ENCODE data around the gene RAB11FIP4. TPM values are rescaled to one million over a fixed set of nuclear protein-coding genes. Genes with fewer than 3 reads are reported as not detected.

RAB11FIP4 gene
- total and polyA plus RNA-seq, 2 donors (not counting 3 experiments of a cell fraction or from before 2014, with no cell fraction given): 0.08 to 0.38 TPM

- ChIA-PET CTCF (interaction anchor here (0.7 kb wide), 1 partner anchor 24 kb away, joined by 3 read pairs; no protein-coding TSS in a partner anchor), POLR2A (no interaction called here)
- no TSS peak for BruUV-seq (replicated peaks)
- DNase-seq (ENCODE audit: low read depth, low spot score): no peak
- no peaks in the 10 kb centered on the region for H4K20me1 ChIP-seq (replicated peaks; ENCODE audit: control insufficient read depth, extremely low read depth, insufficient read depth, low read length)
- no peak for FAIRE-seq
- H3K9ac ChIP-seq (replicated peaks; ENCODE audit: extremely low read depth, insufficient read depth, low read length): no peak overlapping the region
- no peaks in the 10 kb centered on the region for H3K9me3 ChIP-seq (replicated peaks; ENCODE audit: control insufficient read depth, insufficient read depth, low read length)
- intact Hi-C loops (cut with micrococcal nuclease) (no loop called here), dilution Hi-C loops (cut with MboI; ENCODE audit: extremely low pct_ligation_motif_present, low sequenced_read_pairs) (no loop called here)
- H3K9me1 ChIP-seq (replicated peaks; ENCODE audit: control insufficient read depth, extremely low read depth, insufficient read depth, low read length): no peaks in the 10 kb centered on the region
- no peaks in the 10 kb centered on the region for H3K4me1 ChIP-seq (ENCODE audit: control insufficient read depth, extremely low read depth, insufficient read depth, low read length)
- H3K4me2 ChIP-seq (ENCODE audit: insufficient read depth, low read length): no peak overlapping the region
- H3K4me3 ChIP-seq (replicated peaks in 1 of 3; ENCODE audit: insufficient read depth in 1 of 3, low read depth in 1 of 3, low read length in 3 of 3): no peak overlapping the region
- H3K27me3 ChIP-seq (ENCODE audit: control insufficient read depth in 2 of 2, insufficient read depth in 2 of 2, low read length in 2 of 2): no peaks in the 10 kb centered on the region
- no peaks in the 10 kb centered on the region for H3K79me2 ChIP-seq (ENCODE audit: control insufficient read depth, insufficient read depth, low read length)
- no peak for TF ChIP-seq EZH2 (IDR thresholded peaks at IDR 0.05; ENCODE audit: borderline replicate concordance, low read depth, low read length, severe bottlenecking)
- no peak for TF ChIP-seq POLR2A (IDR thresholded peaks at IDR 0.05; ENCODE audit: low read depth, low read length)
- no peak for TF ChIP-seq POLR2AphosphoS5 (IDR thresholded peaks at IDR 0.05; ENCODE audit: insufficient read depth, low read depth, low read length)
- no peak for TF ChIP-seq JUN (IDR thresholded peaks at IDR 0.05; ENCODE audit: borderline replicate concordance, insufficient read depth, insufficient read length, low read depth)
- TF ChIP-seq MAX (IDR thresholded peaks at IDR 0.05; ENCODE audit: insufficient read depth, insufficient read length): no peak
- H2AFZ ChIP-seq (ENCODE audit: low read depth, low read length): no peak overlapping the region
- no peaks in the 10 kb centered on the region for H3K36me3 ChIP-seq (ENCODE audit: control insufficient read depth in 2 of 2, extremely low read depth in 1 of 2, insufficient read depth in 2 of 2, low read length in 2 of 2)
- H3K27ac ChIP-seq (ENCODE audit: insufficient read depth, low read depth, low read length): no peak overlapping the region
Observed at GRCh38 chr17:31461227-31461810, 69.8 kb downstream of the RAB11FIP4 start.

GRCh38 chr17:31462261-31462660 lies 70.8 kb downstream of the RAB11FIP4 start:
- CTCF ChIA-PET: no interaction called here

More at GRCh38 chr17:31462261-31462660, 70.8 kb downstream of the RAB11FIP4 start:
- dilution Hi-C loops (cut with MboI; ENCODE audit: extremely low pct_ligation_motif_present, low sequenced_read_pairs) (no loop called here), intact Hi-C loops (cut with micrococcal nuclease) (no loop called here)
- no TSS peak for BruUV-seq (replicated peaks)
- Histone ChIP-seq H3K36me3 (ENCODE audit: control insufficient read depth in 2 of 2, extremely low read depth in 1 of 2, insufficient read depth in 2 of 2, low read length in 2 of 2) (no peaks in the 10 kb centered on the region), H2AFZ (ENCODE audit: low read depth, low read length) (no peak overlapping the region), H3K9me3 (replicated peaks; ENCODE audit: control insufficient read depth, insufficient read depth, low read length) (no peaks in the 10 kb centered on the region), H4K20me1 (replicated peaks; ENCODE audit: control insufficient read depth, extremely low read depth, insufficient read depth, low read length) (no peaks in the 10 kb centered on the region), H3K4me2 (ENCODE audit: insufficient read depth, low read length) (no peak overlapping the region), H3K27ac (ENCODE audit: insufficient read depth, low read depth, low read length) (no peak overlapping the region), H3K9me1 (replicated peaks; ENCODE audit: control insufficient read depth, extremely low read depth, insufficient read depth, low read length) (no peaks in the 10 kb centered on the region), H3K4me1 (ENCODE audit: control insufficient read depth, extremely low read depth, insufficient read depth, low read length) (no peaks in the 10 kb centered on the region), H3K9ac (replicated peaks; ENCODE audit: extremely low read depth, insufficient read depth, low read length) (no peak overlapping the region), H3K27me3 (ENCODE audit: control insufficient read depth in 2 of 2, insufficient read depth in 2 of 2, low read length in 2 of 2) (peaks cover 0 to 2% of the 10 kb centered on the region in 2 experiments), H3K4me3 (replicated peaks in 1 of 3; ENCODE audit: insufficient read depth in 1 of 3, low read depth in 1 of 3, low read length in 3 of 3) (no peak overlapping the region), H3K79me2 (ENCODE audit: control insufficient read depth, insufficient read depth, low read length) (no peaks in the 10 kb centered on the region)
- no peak for DNase-seq (ENCODE audit: low read depth, low spot score)
- FAIRE-seq: no peak
- TF ChIP-seq CTCF (IDR thresholded peaks at IDR 0.05; ENCODE audit: extremely low read depth in 1 of 2, insufficient read depth in 1 of 2, low read depth in 1 of 2, low read length in 2 of 2): no peak
- TF ChIP-seq JUN (IDR thresholded peaks at IDR 0.05; ENCODE audit: borderline replicate concordance, insufficient read depth, insufficient read length, low read depth): no peak
- no peak for TF ChIP-seq MYC (IDR thresholded peaks at IDR 0.05; ENCODE audit: low read depth, low read length)
- no peak for TF ChIP-seq FOS (IDR thresholded peaks at IDR 0.05; ENCODE audit: borderline replicate concordance, insufficient read depth, low read length)
- POLR2A ChIA-PET: no interaction called here
